Adrenal gland (tissue), 12 donors: ENCODE data around the gene NDUFS4. TPM values are rescaled to one million over a fixed set of nuclear protein-coding genes. Genes with fewer than 3 reads are reported as not detected.

Experiments
- DNase-seq, 7 donors: peaks; one replicate each; pipeline ENCODE4 v3.0.0-alpha.2; 2019 to 2020
- H3K27ac ChIP-seq, 5 donors: fragments of 200-600 bp; sonication (generic) in 4 of 5; 1 replicate in 3 of 5; 2 replicates in 2 of 5; pipeline versions ENCODE4 v1.5.1 to v1.8.0; 2016 to 2020; ENCODE audit warnings: mild to moderate bottlenecking in 1 of 5
- H3K27me3 ChIP-seq: fragments of 200-600 bp; 2 replicates; pipeline ENCODE4 v1.8.0; 2021
- H3K36me3 ChIP-seq, 2 donors: fragments of 200-600 bp; replicated peaks in 1 of 2; 1 replicate in 1 of 2; 2 replicates in 1 of 2; pipeline versions ENCODE4 v1.5.1 to v1.8.0; 2018 to 2022
- H3K4me1 ChIP-seq, 2 donors: fragments of 200-600 bp; replicated peaks in 1 of 2; 1 replicate in 1 of 2; 2 replicates in 1 of 2; pipeline versions ENCODE4 v1.5.1 to v1.8.0; 2018 to 2021
- H3K4me3 ChIP-seq, 4 donors: fragments of 200-600 bp; sonication (generic) in 3 of 4; one replicate each; pipeline ENCODE4 v1.5.1; 2016 to 2018
- H3K9me3 ChIP-seq, 3 donors: fragments of 200-600 bp; sonication (generic) in 1 of 3; replicated peaks in 1 of 3; 1 replicate in 2 of 3; 2 replicates in 1 of 3; pipeline versions ENCODE4 v1.5.1 to v1.8.0; 2016 to 2021
- CTCF ChIP-seq, 6 experiments: fragments of 450-650 bp in 4 of 6; fragments of 200-600 bp in 2 of 6; sonication (generic) in 1 of 6; IDR thresholded peaks; 1 replicate in 5 of 6; 2 replicates in 1 of 6; pipeline versions ENCODE4 v1.5.1 to v1.8.0; 2016 to 2021; ENCODE audit warnings: antibody characterized with exemption in 6 of 6, mild to moderate bottlenecking in 2 of 6, moderate library complexity in 1 of 6
- POLR2A ChIP-seq, 2 donors: fragments of 450-650 bp; IDR thresholded peaks; one replicate each; pipeline ENCODE4 v1.6.1; 2017; ENCODE audit warnings: antibody characterized with exemption in 2 of 2, mild to moderate bottlenecking in 2 of 2, moderate library complexity in 1 of 2
- WGBS, 4 donors: extraction: QIAGEN DNeasy Blood & Tissue Kit in 2 of 4; methylation state at CpG; one replicate each; pipeline versions ENCODE4 v1.1.5 to v1.1.7; 2013 to 2017; 5-methylcytosine and 5-hydroxymethylcytosine counted together
- intact Hi-C, 2 donors: fragments of 100-400 bp; cut with DNase I; formaldehyde crosslinking; loops; one replicate each; pipeline versions ENCODE4 v1.14.1 to v1.15.0; 2022 to 2023
- polyA plus RNA-seq, 3 donors: library from polyadenylated mRNA; stranded (reverse); fragments of 200-250 nt in 2 of 3; fragments of 350-450 nt in 1 of 3; fragmentation: Illumina TruSeq in 1 of 3; extraction: RNeasy Lipid Tissue Mini Kit (QIAGEN cat#74804) in 1 of 3; gene quantifications; one replicate each; pipeline ENCODE4 v1.2.3, GENCODE V29; 2013 to 2014
- total RNA-seq, 9 donors: library from RNA; depleted of rRNA in 4 of 9; stranded (reverse); fragments of >200 nt in 4 of 9; fragments of 120-200 nt in 1 of 9; fragmentation: NEBNext Ultra II Directional in 1 of 9; extraction: Animal tissue kit (Norgen Biotek cat#: 25700) in 1 of 9; gene quantifications; one replicate each; pipeline versions ENCODE4 v1.1.0 to v1.2.4, GENCODE V29; 2013 to 2023
- donor health status: healthy with polysubstance abuse.
- donor health status: Bipolar disorder and iron deficiency.
- donor health status: DM: yes; HTN: yes; CAD: no.
- donor health status: DM: no; HTN: no; CAD: no.
- donor health status: DM: no; HTN: no; CAD: no.
- donor health status: DM: yes; HTN: yes; CAD: no.

Gene NDUFS4
- total and polyA plus RNA-seq, 12 donors = 39.8 to 222 (median 93.0) TPM

GRCh38 chr5:53714667-53715010 is 154.2 kb downstream of the NDUFS4 start:
- Histone ChIP-seq H3K9me3 (peaks cover 0 to 4% (median 0%) of the 10 kb centered on the region in 3 donors), H3K36me3 (no peaks in the 10 kb centered on the region), H3K4me1 (no peaks in the 10 kb centered on the region), H3K27me3 (no peaks in the 10 kb centered on the region), H3K27ac (no peak overlapping the region), H3K4me3 (no peak overlapping the region)
- intact Hi-C loops = no loop called here
- DNase-seq = no peak
- TF ChIP-seq CTCF (IDR thresholded peaks at IDR 0.05) (no peak), POLR2A (IDR thresholded peaks at IDR 0.05) (no peak)

- Histone ChIP-seq H3K27ac (no peak overlapping the region), H3K4me3 (no peak overlapping the region), H3K9me3 (no peaks in the 10 kb centered on the region), H3K27me3 (no peaks in the 10 kb centered on the region), H3K4me1 (no peaks in the 10 kb centered on the region), H3K36me3 (no peaks in the 10 kb centered on the region)
- TF ChIP-seq POLR2A (IDR thresholded peaks at IDR 0.05) = no peak
- no peak for TF ChIP-seq CTCF (IDR thresholded peaks at IDR 0.05)
- no peak for DNase-seq
- WGBS, 4 donors = 88 to 96% (median 90%) methylated on average over 3 of the region's 3 CpGs
- intact Hi-C loops = no loop called here
Observed at GRCh38 chr5:53726121-53726520, 165.7 kb downstream of the NDUFS4 start.

- no peaks in the 10 kb centered on the region for H3K4me1 ChIP-seq
- no peaks in the 10 kb centered on the region for H3K27me3 ChIP-seq
- no peaks in the 10 kb centered on the region for H3K9me3 ChIP-seq
- 50 to 71% (median 59%) methylated on average over 1 of the region's 1 CpG for WGBS, 4 donors
- no peaks in the 10 kb centered on the region for H3K36me3 ChIP-seq
- no peak overlapping the region for H3K27ac ChIP-seq
- H3K4me3 ChIP-seq = no peak overlapping the region
- intact Hi-C loops = no loop called here
- peak in 2 of 7 donors; percentile 2 to 14 for DNase-seq
- TF ChIP-seq CTCF (IDR thresholded peaks at IDR 0.05) (no peak), POLR2A (IDR thresholded peaks at IDR 0.05) (no peak)
Observed at GRCh38 chr5:53730943-53731342, 170.5 kb downstream of the NDUFS4 start.

Other genes with a start within 250 kb of the NDUFS4 start
- gene FST, start 80.0 kb upstream of the NDUFS4 start, total RNA-seq = 10 to 100 TPM in 1 of 9 donors, 1 to 10 TPM in 8; 1.5 to 14.2 (median 2.9) TPM
- 1 to 10 TPM; 3.1 to 8.9 (median 3.6) TPM for gene FST, start 80.0 kb upstream of the NDUFS4 start, polyA plus RNA-seq